Right ventricle myocardium superior (tissue), 1 donor: ENCODE results near the gene PLXDC1. TPM values are rescaled to one million over a fixed set of nuclear protein-coding genes. Genes with fewer than 3 reads are reported as not detected.

Source experiments
- ATAC-seq: fragments of 200-7000 bp; cut with Tn5 transposase; one replicate; pipeline ENCODE4 v1.9.1; 2020; ENCODE audit warnings: mild to moderate bottlenecking; ENCODE audit not compliant: poor library complexity
- DNase-seq: peaks from one replicate; pipeline ENCODE4 v3.0.0-alpha.2; 2020
- intact Hi-C: fragments of 100-400 bp; cut with DNase I; formaldehyde crosslinking; loops from one replicate; pipeline ENCODE4 v1.11.2; 2022
- long read RNA-seq: library from polyadenylated mRNA; unstranded; transcript quantifications from one replicate; pipeline ENCODE4 v2.0.0, GENCODE V29; 2021
- total RNA-seq: library from RNA; stranded (reverse); fragmentation: NEBNext Ultra II Directional; extraction: Animal tissue kit (Norgen Biotek cat#: 25700); gene quantifications from one replicate; pipeline ENCODE4 v1.2.1, GENCODE V29; 2021
- donor health status: DM: no; HTN: yes; CAD: no; lungs with severe emphysema.

Gene PLXDC1
- total RNA-seq, result 14.1 TPM
- long read RNA-seq, full-length matches to known transcripts, result 18 of 38 reads
- long read RNA-seq, partial matches to known transcripts, result 4 of 38 reads
- long read RNA-seq, other reads (novel, unspliced or antisense), result 16 of 38 reads

GRCh38 chr17:39151150-39151942, at the start of gene PLXDC1:
PLXDC1 (minus strand) TSS chr17:39151637; CDS start chr17:39151437, 200 bp downstream.
- no peak for ATAC-seq
- intact Hi-C loops, result loop anchor here (5.0 kb wide), 2 partner anchors 84 to 169 kb away; no protein-coding TSS in a partner anchor
- DNase-seq, result no peak

GRCh38 chr17:39200957-39201510, 49.6 kb upstream of the PLXDC1 start:
- no peak for ATAC-seq
- intact Hi-C loops, result no loop called here
- no peak for DNase-seq

- peak; percentile 84 for ATAC-seq
- peak; percentile 86 for DNase-seq
- intact Hi-C loops, result no loop called here
Observed at GRCh38 chr17:39200070-39200879, 48.8 kb upstream of the PLXDC1 start, which contains the start of gene RPL19. RPL19 (plus strand) TSS chr17:39200283; CDS start chr17:39200345, 62 bp downstream.

- intact Hi-C loops, result no loop called here
- ATAC-seq (peak; percentile 87), DNase-seq (peak; percentile 92)
Observed at GRCh38 chr17:39199820-39200069, 48.3 kb upstream of the PLXDC1 start.

GRCh38 chr17:39198186-39198566, 46.7 kb upstream of the PLXDC1 start:
- intact Hi-C loops, result no loop called here
- no peak for DNase-seq
- no peak for ATAC-seq

- DNase-seq (peak; percentile 87), ATAC-seq (peak; percentile 71)
- intact Hi-C loops, result no loop called here
Observed at GRCh38 chr17:39197380-39198185, 46.1 kb upstream of the PLXDC1 start, which contains the start of gene CACNB1. CACNB1 (minus strand) TSS chr17:39197669; CDS start chr17:39197495, 174 bp downstream.

- DNase-seq (no peak), ATAC-seq (no peak)
- intact Hi-C loops, result no loop called here
Observed at GRCh38 chr17:39196808-39197291, 45.4 kb upstream of the PLXDC1 start.

- DNase-seq (no peak), ATAC-seq (no peak)
- intact Hi-C loops, result no loop called here
Observed at GRCh38 chr17:39196241-39196807, 44.9 kb upstream of the PLXDC1 start.

- intact Hi-C loops, result no loop called here
- DNase-seq, result no peak
Observed at GRCh38 chr17:39195568-39196160, 44.2 kb upstream of the PLXDC1 start.

GRCh38 chr17:39194985-39195524, 43.6 kb upstream of the PLXDC1 start:
- no peak for ATAC-seq
- no peak for DNase-seq
- intact Hi-C loops, result no loop called here

More at GRCh38 chr17:39195568-39196160, 44.2 kb upstream of the PLXDC1 start:
- ATAC-seq, result no peak

GRCh38 chr17:39194089-39194984, 42.9 kb upstream of the PLXDC1 start:
- ATAC-seq (peak; percentile 41), DNase-seq (peak; percentile 76)
- intact Hi-C loops, result no loop called here

- ATAC-seq (no peak), DNase-seq (no peak)
- intact Hi-C loops, result no loop called here
Observed at GRCh38 chr17:39193346-39193745, 41.9 kb upstream of the PLXDC1 start.

GRCh38 chr17:39192901-39193300, 41.5 kb upstream of the PLXDC1 start:
- intact Hi-C loops, result no loop called here
- ATAC-seq, result no peak
- DNase-seq, result no peak

GRCh38 chr17:39191750-39192510, 40.5 kb upstream of the PLXDC1 start:
- no peak for ATAC-seq

GRCh38 chr17:39187152-39187830, 35.9 kb upstream of the PLXDC1 start:
- ATAC-seq (no peak), DNase-seq (no peak)
- intact Hi-C loops, result no loop called here

More at GRCh38 chr17:39191750-39192510, 40.5 kb upstream of the PLXDC1 start:
- no peak for DNase-seq
- intact Hi-C loops, result no loop called here
